HS-5 (cell line): Measurements from ENCODE around the gene JAKMIP3.
A peak's percentile ranks its signal among the peaks of the same experiment; 100 is the strongest.

Experiments
- DNase-seq: peaks from one replicate; pipeline ENCODE4 v3.0.0-alpha.2; 2012; ENCODE audit warnings: low read depth

The JAKMIP3 gene

GRCh38 chr10:132065491-132066105 lies at the start of gene JAKMIP3:
Gene JAKMIP3, plus strand, starts transcription at chr10:132065946. Its CDS starts 38,863 bp downstream, at chr10:132104809.
- DNase-seq: peak; percentile 57

DNA sequence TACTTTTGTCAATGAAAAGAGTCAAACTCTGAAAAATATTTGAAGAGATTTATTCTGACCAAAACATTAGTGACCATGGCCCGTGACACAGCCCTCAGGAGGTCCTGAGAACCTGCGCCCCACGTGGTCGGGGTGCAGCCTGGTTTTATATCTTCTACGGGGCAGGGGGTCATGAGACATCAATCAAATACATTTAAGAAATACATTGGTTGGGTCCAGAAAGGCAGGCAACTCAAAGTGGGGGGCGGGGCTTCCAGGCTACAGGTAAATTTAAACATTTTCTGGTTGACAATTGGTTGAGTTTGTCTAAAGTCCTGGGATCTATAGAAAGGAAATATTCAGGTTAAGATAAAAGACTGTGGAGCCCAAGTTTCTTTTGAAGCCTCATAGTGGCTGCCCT lies 49.2 kb upstream of the JAKMIP3 start:
- no peak for DNase-seq

GRCh38 chr10:132018446-132018845 lies 47.3 kb upstream of the JAKMIP3 start:
- no peak for DNase-seq

- no peak for DNase-seq
Observed at GRCh38 chr10:132019366-132019765, 46.4 kb upstream of the JAKMIP3 start.

DNA sequence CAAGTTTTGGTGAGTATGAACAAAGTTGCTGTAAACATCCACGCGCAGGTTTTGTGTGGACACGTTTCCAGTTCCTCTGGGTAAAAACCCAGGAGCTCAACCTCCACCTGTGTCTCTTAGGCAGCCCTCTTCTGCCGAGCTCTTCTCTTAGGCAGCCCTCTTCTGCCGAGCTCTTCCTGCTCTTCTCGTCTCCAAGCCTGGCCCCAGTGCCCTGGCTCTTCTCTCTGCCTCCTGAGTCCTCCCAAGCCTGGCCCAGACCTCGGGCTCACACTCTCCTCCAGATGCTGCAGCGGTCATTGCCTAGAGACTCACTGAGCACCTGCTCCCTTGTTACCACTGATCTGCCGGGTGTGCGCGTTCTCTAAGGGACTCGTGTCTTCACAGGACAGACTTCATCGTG lies 45.3 kb upstream of the JAKMIP3 start:
- no peak for DNase-seq

- no peak for DNase-seq
Observed at GRCh38 chr10:132021046-132021445, 44.7 kb upstream of the JAKMIP3 start.

- DNase-seq: no peak
Observed at GRCh38 chr10:132021504-132022143, 44.1 kb upstream of the JAKMIP3 start.

GRCh38 chr10:132022241-132022640 lies 43.5 kb upstream of the JAKMIP3 start:
- DNase-seq: no peak

GRCh38 chr10:132023092-132023811 lies 42.5 kb upstream of the JAKMIP3 start:
- peak; percentile 15 for DNase-seq

DNA sequence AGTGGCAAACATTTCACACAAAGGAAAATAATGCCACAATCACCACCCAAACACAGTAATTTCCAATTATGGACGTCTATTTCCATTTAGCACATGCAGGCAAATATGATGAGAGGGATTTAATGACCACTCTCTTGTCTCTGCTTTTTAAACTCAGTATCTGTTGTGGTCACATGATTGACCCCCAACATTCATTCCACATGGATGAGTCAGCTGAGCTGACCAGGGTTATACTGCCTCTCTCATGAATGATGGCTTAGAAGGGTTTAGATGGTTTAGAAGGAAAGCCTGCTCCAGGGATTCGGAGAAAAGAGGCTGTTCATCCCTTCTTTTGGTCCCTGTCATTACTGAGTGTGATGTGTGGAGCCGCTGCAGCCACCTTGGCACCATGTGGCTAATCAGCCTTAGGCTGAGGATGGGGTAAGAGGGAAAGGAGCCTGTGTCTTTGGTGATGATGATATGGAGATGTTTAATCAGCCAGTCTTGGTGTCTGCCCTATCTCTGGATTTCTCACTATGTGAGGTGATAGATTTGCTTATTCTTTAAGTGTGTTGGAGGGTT lies 38.2 kb upstream of the JAKMIP3 start:
- peak; percentile 15 for DNase-seq

DNA sequence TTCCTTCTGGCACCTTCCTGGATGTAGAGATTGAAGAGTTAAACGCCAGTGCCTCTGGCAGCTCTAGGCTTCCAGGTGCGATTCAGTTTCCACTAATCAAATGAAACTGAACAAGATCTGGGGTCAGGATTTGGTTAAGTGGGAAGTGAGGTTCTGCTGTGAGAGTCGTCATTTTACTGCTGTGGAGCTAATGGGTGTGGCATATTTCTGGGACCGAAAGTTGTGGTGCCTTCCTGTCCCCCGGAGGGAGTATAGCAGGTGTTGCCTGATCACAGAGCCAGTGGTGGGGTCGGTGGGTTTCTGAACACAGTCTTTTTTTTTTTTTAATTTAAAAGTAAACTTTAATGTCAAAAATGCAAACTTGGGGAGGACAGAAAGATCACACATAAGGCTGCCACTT lies 37.0 kb upstream of the JAKMIP3 start:
- DNase-seq: no peak

- no peak for DNase-seq
Observed at GRCh38 chr10:132030898-132031463, 34.8 kb upstream of the JAKMIP3 start.

GRCh38 chr10:132033632-132034031 lies 32.1 kb upstream of the JAKMIP3 start:
- no peak for DNase-seq

GRCh38 chr10:132035476-132035875 lies 30.3 kb upstream of the JAKMIP3 start:
- DNase-seq: no peak

DNA sequence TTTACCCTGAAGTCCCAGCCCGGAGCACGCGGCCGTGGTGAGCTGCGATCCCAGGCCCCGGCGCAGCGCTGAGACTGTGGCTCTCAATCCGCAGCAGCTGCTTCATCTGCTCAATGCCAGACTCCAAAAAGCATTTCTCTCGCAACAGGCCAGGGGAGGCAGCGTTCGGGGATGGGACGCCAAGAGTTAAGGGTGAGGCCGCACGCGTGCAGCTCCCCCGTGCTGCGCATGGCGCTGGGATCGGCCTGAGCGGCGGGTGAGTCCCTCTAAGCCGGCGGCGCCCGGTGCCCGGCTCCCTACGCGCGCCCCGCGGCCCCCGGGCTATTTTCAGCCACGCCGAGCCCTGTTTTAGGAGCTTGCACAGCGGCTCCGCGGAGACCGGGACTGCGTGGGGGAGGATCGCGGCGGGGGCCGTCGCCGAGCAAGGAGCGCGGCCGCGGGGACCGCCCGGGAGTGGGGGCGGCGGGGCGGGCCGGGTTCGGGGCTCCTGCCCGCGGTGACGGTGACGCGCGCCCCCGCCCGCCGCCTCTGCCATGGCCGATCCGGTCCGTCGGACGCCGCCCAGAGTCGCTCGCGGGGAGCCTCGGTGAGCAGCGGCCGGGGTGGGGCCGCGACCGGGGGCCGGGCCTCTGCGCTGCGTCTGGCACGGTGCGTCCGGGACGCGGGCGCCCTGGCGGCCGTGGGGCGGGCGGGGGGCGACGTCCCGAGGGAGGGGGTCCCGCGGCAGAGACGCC lies 29.4 kb upstream of the JAKMIP3 start:
- DNase-seq: no peak

DNA sequence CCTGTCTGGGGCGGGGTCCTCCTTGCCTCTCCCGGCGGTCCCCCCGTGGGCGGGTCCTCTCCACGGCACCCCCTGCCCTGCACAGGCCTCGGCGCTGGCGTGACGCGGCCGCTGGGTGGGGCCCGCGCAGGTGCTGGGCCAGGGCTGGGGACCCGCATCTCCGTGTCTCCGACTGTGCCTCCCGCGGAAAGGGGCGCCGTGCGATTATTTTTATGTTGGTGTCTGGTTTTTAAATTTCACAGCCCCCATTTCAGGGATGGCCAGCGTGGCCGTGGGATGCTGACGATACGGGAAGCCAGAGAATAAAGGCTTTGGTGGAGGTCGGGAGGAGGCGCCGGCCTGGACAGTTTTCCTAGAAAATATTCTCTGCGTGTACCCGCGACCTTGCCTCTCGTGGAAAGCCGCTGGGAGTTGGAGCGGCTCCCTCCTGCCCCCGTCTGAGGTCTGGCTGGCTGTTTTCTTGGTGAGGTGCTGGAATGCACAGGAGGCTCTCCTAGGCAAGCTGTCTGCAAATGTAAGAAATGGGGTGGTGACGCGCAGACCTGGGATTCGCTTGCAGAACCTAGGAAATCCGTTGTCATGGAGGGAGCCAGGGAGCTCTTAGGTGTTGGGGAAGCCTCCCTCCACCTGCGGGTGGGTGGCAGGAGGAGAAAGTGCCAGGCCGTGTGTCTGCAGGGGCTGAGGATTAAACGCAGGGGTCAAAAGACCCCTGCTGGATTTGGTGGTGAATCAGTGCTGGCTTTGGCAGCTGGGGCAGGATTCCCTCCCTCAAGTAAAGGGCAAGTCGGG lies 28.7 kb upstream of the JAKMIP3 start:
- DNase-seq: no peak

GRCh38 chr10:132037676-132037975 lies 28.1 kb upstream of the JAKMIP3 start:
- no peak for DNase-seq

GRCh38 chr10:132039371-132039770 lies 26.4 kb upstream of the JAKMIP3 start:
- DNase-seq: no peak

DNA sequence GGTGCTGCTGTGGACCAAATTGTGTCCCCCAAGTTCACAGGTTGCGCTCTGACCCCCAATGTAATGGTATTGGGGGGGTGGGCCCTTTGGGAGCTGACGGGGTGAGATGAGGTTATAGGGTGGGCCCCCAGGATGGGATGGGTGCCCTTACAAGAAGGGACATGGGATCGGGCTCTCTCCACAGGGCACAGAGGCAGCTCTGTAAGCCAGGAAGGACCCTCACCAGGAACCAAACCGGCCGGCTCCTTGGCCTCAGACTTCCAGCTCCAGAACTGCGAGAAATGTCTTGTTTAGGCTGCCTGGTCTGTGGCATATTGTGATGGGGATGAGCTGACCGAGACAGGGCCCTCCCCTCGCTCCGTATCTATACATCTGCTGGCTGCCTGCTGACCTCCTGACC lies 25.7 kb upstream of the JAKMIP3 start:
- DNase-seq: no peak

DNA sequence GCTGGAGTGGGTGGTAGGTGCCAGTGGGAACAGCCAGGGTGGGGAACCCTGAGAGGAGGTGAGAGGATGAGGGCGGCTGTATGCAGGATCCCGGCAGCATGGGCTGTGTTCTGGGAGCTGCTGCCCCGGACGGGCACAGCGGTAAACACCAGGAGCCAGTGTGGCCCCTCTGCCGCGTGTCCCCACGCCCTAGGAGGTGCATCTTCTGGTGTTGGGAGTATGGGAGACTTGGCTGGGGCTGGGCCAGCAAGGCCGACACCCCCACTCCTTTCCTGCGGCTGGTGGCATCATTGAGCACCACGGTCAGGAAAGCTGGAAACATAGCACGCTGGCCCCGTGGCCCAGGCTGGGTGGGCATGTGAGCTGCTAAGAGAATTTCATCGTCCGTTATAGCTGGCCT lies 24.4 kb upstream of the JAKMIP3 start:
- DNase-seq: no peak
